HL-60 (cell line): ENCODE results near the gene ABHD17B.

Experiments used
- CTCF ChIP-seq: IDR thresholded peaks from one replicate; pipeline ENCODE4 v1.5.1; 2011; ENCODE audit warnings: low read length, control low read depth, inconsistent platforms; ENCODE audit not compliant: insufficient read depth
- POLR2AphosphoS5 ChIP-seq: IDR thresholded peaks from 2 replicates; pipeline ENCODE4 v1.6.1; 2012; ENCODE audit warnings: low read depth

GRCh38 chr9:71896761-71897160 lies 14.2 kb downstream of the ABHD17B start:
- TF ChIP-seq CTCF (no peak), POLR2AphosphoS5 (no peak)
